H9 (cell line): ENCODE data around the gene HIP1R. TPM values are rescaled to one million over a fixed set of nuclear protein-coding genes. Genes with fewer than 3 reads are reported as not detected.

Experiments
- DNase-seq: peaks from one replicate; pipeline ENCODE4 v3.0.0-alpha.2; 2017
- H2AFZ ChIP-seq: one replicate; pipeline ENCODE4 v1.6.1; 2013; ENCODE audit warnings: mild to moderate bottlenecking, low read length, control low read depth, moderate library complexity
- H2AK5ac ChIP-seq: 2 replicates; pipeline ENCODE4 v1.6.1; 2013; ENCODE audit warnings: low read length, control low read depth, mixed read lengths; ENCODE audit not compliant: insufficient read length
- H2BK120ac ChIP-seq: one replicate; pipeline ENCODE4 v1.6.1; 2013; ENCODE audit warnings: low read depth, mild to moderate bottlenecking, low read length, control low read depth, inconsistent platforms; ENCODE audit not compliant: poor library complexity, severe bottlenecking
- H2BK12ac ChIP-seq: 2 replicates; pipeline ENCODE4 v1.6.1; 2013; ENCODE audit warnings: low read length, control low read depth, mixed read lengths, low read depth; ENCODE audit not compliant: insufficient read length
- H2BK15ac ChIP-seq: 2 replicates; pipeline ENCODE4 v1.6.1; 2013; ENCODE audit warnings: low read depth, low read length, control low read depth
- H2BK20ac ChIP-seq: one replicate; pipeline ENCODE4 v1.6.1; 2013; ENCODE audit warnings: low read depth, mild to moderate bottlenecking, low read length, control low read depth, inconsistent platforms; ENCODE audit not compliant: poor library complexity, severe bottlenecking
- H2BK5ac ChIP-seq: 2 replicates; pipeline ENCODE4 v1.6.1; 2013; ENCODE audit warnings: low read length, control low read depth, mixed read lengths; ENCODE audit not compliant: insufficient read length
- H3K14ac ChIP-seq: 2 replicates; pipeline ENCODE4 v1.6.1; 2013; ENCODE audit warnings: low read length, control low read depth; ENCODE audit not compliant: insufficient read depth
- H3K18ac ChIP-seq: 2 replicates; pipeline ENCODE4 v1.6.1; 2013; ENCODE audit warnings: low read depth, mild to moderate bottlenecking, mixed read lengths, low read length, control low read depth; ENCODE audit not compliant: insufficient read length
- H3K23ac ChIP-seq: 2 replicates; pipeline ENCODE4 v1.6.1; 2013; ENCODE audit warnings: low read length, control low read depth, mixed read lengths, low read depth; ENCODE audit not compliant: insufficient read length
- H3K23me2 ChIP-seq: 2 replicates; pipeline ENCODE4 v1.6.1; 2013; ENCODE audit warnings: low read depth, mild to moderate bottlenecking, mixed read lengths, low read length, control low read depth; ENCODE audit not compliant: insufficient read length, poor library complexity, severe bottlenecking
- H3K27ac ChIP-seq: 2 replicates; pipeline ENCODE4 v1.5.1; 2013; ENCODE audit warnings: low read length, control low read depth, mixed read lengths, low read depth; ENCODE audit not compliant: insufficient read length
- H3K27me3 ChIP-seq: 2 replicates; pipeline ENCODE4 v1.6.1; 2013; ENCODE audit warnings: low read length, control low read depth, inconsistent platforms; ENCODE audit not compliant: insufficient read depth
- H3K4ac ChIP-seq: 2 replicates; pipeline ENCODE4 v1.6.1; 2013; ENCODE audit warnings: low read depth, mild to moderate bottlenecking, control low read depth, inconsistent platforms, low read length, moderate library complexity
- H3K4me1 ChIP-seq: 2 replicates; pipeline ENCODE4 v1.6.1; 2013; ENCODE audit warnings: low read length, control low read depth, inconsistent platforms; ENCODE audit not compliant: insufficient read depth
- H3K4me2 ChIP-seq: 2 replicates; pipeline ENCODE4 v1.6.1; 2013; ENCODE audit warnings: low read length, control low read depth, mixed read lengths; ENCODE audit not compliant: insufficient read length, insufficient read depth
- H3K56ac ChIP-seq: 2 replicates; pipeline ENCODE4 v1.6.1; 2013; ENCODE audit warnings: low read depth, mild to moderate bottlenecking, mixed read lengths, low read length, control low read depth; ENCODE audit not compliant: insufficient read length
- H3K79me1 ChIP-seq: 2 replicates; pipeline ENCODE4 v1.6.1; 2013; ENCODE audit warnings: low read depth, mild to moderate bottlenecking, moderate library complexity, low read length, control low read depth, inconsistent platforms; ENCODE audit not compliant: insufficient read depth, poor library complexity, severe bottlenecking
- H3K79me2 ChIP-seq: 2 replicates; pipeline ENCODE4 v1.6.1; 2013; ENCODE audit warnings: low read length, control low read depth, inconsistent platforms; ENCODE audit not compliant: insufficient read depth
- H3K9ac ChIP-seq: 2 replicates; pipeline ENCODE4 v1.6.1; 2013; ENCODE audit warnings: low read length, control low read depth, mixed read lengths; ENCODE audit not compliant: insufficient read length; ENCODE audit errors: extremely low read depth
- H3K9me3 ChIP-seq: one replicate; pipeline ENCODE4 v1.6.1; 2013; ENCODE audit warnings: low read depth, low read length, inconsistent platforms; ENCODE audit not compliant: control insufficient read depth
- H3T11ph ChIP-seq: one replicate; pipeline ENCODE4 v1.6.1; 2013; ENCODE audit warnings: mild to moderate bottlenecking, low read length, control low read depth, inconsistent platforms
- H4K20me1 ChIP-seq: one replicate; pipeline ENCODE4 v1.6.1; 2013; ENCODE audit not compliant: control insufficient read depth, insufficient read length, insufficient read depth
- H4K5ac ChIP-seq: 2 replicates; pipeline ENCODE4 v1.6.1; 2013; ENCODE audit warnings: low read depth, mild to moderate bottlenecking, mixed read lengths, low read length, control low read depth; ENCODE audit not compliant: insufficient read length
- H4K8ac ChIP-seq: replicated peaks from 2 replicates; pipeline ENCODE4 v1.6.1; 2013; ENCODE audit warnings: low read length, control low read depth, mixed read lengths, low read depth; ENCODE audit not compliant: insufficient read length
- H4K91ac ChIP-seq: 2 replicates; pipeline ENCODE4 v1.6.1; 2013; ENCODE audit warnings: low read depth, mild to moderate bottlenecking, moderate library complexity, mixed read lengths, low read length, control low read depth; ENCODE audit not compliant: insufficient read length
- H3K27ac Mint-ChIP-seq, 3 experiments: 2 replicates in 2 of 3; 3 replicates in 1 of 3; pipeline ENCODE4 v1.8.0; 2020 to 2021; ENCODE audit warnings: mixed read lengths in 3 of 3, mild to moderate bottlenecking in 1 of 3, moderate library complexity in 1 of 3
- H3K27me3 Mint-ChIP-seq: 2 replicates; pipeline ENCODE4 v1.8.0; 2021; ENCODE audit warnings: low read depth, mild to moderate bottlenecking, moderate library complexity, mixed read lengths
- H3K36me3 Mint-ChIP-seq, 3 experiments: 2 replicates in 2 of 3; 3 replicates in 1 of 3; pipeline ENCODE4 v1.8.0; 2020 to 2021; ENCODE audit warnings: low read depth in 3 of 3, mixed read lengths in 3 of 3; ENCODE audit not compliant: insufficient read depth in 1 of 3
- H3K4me1 Mint-ChIP-seq, 2 experiments: 2 replicates each; pipeline ENCODE4 v1.8.0; 2020; ENCODE audit warnings: mixed read lengths in 2 of 2
- H3K4me3 Mint-ChIP-seq, 2 experiments: 2 replicates in 1 of 2; 3 replicates in 1 of 2; pipeline ENCODE4 v1.8.0; 2020 to 2021; ENCODE audit warnings: mild to moderate bottlenecking in 2 of 2, mixed read lengths in 2 of 2, moderate library complexity in 1 of 2
- H3K9me3 Mint-ChIP-seq, 2 experiments: 2 replicates in 1 of 2; 3 replicates in 1 of 2; pipeline ENCODE4 v1.8.0; 2020; ENCODE audit warnings: mild to moderate bottlenecking in 2 of 2, mixed read lengths in 2 of 2, moderate library complexity in 1 of 2
- CTCF ChIP-seq: fragments of 200-600 bp; sonication (generic); conservative IDR thresholded peaks from 3 replicates; pipeline ENCODE4 v1.8.0; 2021; ENCODE audit warnings: antibody characterized with exemption, mild to moderate bottlenecking
- WGBS: extraction: QIAGEN DNeasy Blood & Tissue Kit; methylation state at CpG from one replicate; pipeline ENCODE4 v1.1.7; 2013; ENCODE audit warnings: missing lambda C conversion rate, low lambda C conversion rate, mixed read lengths; ENCODE audit not compliant: insufficient read length; ENCODE audit errors: extremely low coverage; 5-methylcytosine and 5-hydroxymethylcytosine counted together
- total RNA-seq: library from RNA; stranded (reverse); gene quantifications from 2 replicates; pipeline ENCODE4 v1.2.1, GENCODE V29; 2021

The HIP1R gene
- total RNA-seq, 1 experiment from 2014 or later = 17.4 TPM

GRCh38 chr12:122882908-122883558 is 47.8 kb downstream of the HIP1R start:
- H3K4ac ChIP-seq = no peak overlapping the region
- H4K8ac ChIP-seq = no peak overlapping the region
- no peaks in the 10 kb centered on the region for H4K20me1 ChIP-seq
- H3K56ac ChIP-seq = no peak overlapping the region
- Mint-ChIP-seq H3K36me3 (0 out of 7 replicates have a peak, but pooled peaks cover 0 to 2% (median 0%) of the 10 kb centered on the region in 3 experiments), H3K4me3 (no peak overlapping the region), H3K4me1 (peaks cover 19 to 37% of the 10 kb centered on the region in 2 experiments), H3K9me3 (no peaks in the 10 kb centered on the region), H3K27me3 (peaks cover 98% of the 10 kb centered on the region), H3K27ac (no peak overlapping the region)
- no CpG with 5 or more reads among the region's 11 CpGs for WGBS
- no peak overlapping the region for H3T11ph ChIP-seq
- no peak overlapping the region for H4K91ac ChIP-seq
- H2BK120ac ChIP-seq = no peak overlapping the region
- no peak overlapping the region for H3K4me2 ChIP-seq
- H2AFZ ChIP-seq = no peak overlapping the region
- H3K4me1 ChIP-seq = no peaks in the 10 kb centered on the region
- H3K18ac ChIP-seq = no peak overlapping the region
- no peak overlapping the region for H4K5ac ChIP-seq
- TF ChIP-seq CTCF = no peak
- no peak for DNase-seq
- no peak overlapping the region for H2BK5ac ChIP-seq
- H3K9me3 ChIP-seq = no peaks in the 10 kb centered on the region
- H3K79me1 ChIP-seq = no peaks in the 10 kb centered on the region
- peaks cover 11% of the 10 kb centered on the region; the same call in 1 of the 2 replicates for H3K27me3 ChIP-seq
- no peak overlapping the region for H3K14ac ChIP-seq
- H3K79me2 ChIP-seq = 0 out of 2 replicates have a peak, but pooled peaks cover 2% of the 10 kb centered on the region
- H3K27ac ChIP-seq = no peak overlapping the region
- H2AK5ac ChIP-seq = no peak overlapping the region
- H2BK15ac ChIP-seq = no peak overlapping the region
- H3K9ac ChIP-seq = no peak overlapping the region
- no peak overlapping the region for H2BK20ac ChIP-seq
- no peaks in the 10 kb centered on the region for H3K23me2 ChIP-seq
- no peak overlapping the region for H3K23ac ChIP-seq
- H2BK12ac ChIP-seq = no peak overlapping the region
